Astrocyte of the hippocampus (primary cell): Measurements from ENCODE around the gene NUDT7.

Experiments used
- DNase-seq: peaks from one replicate; pipeline ENCODE4 v3.0.0; 2011; ENCODE audit warnings: low read depth, low spot score

NUDT7 gene

GRCh38 chr16:77777745-77778144, 55.4 kb downstream of the NUDT7 start:
- no peak for DNase-seq

GRCh38 chr16:77780378-77780837, 58.1 kb downstream of the NUDT7 start:
- peak; percentile 90 for DNase-seq

GRCh38 chr16:77781091-77781490, 58.8 kb downstream of the NUDT7 start:
- no peak for DNase-seq

GRCh38 chr16:77782694-77783093, 60.4 kb downstream of the NUDT7 start:
- no peak for DNase-seq

- DNase-seq: no peak
Observed at GRCh38 chr16:77784441-77785372, 62.4 kb downstream of the NUDT7 start.

GRCh38 chr16:77785373-77785764, 63.1 kb downstream of the NUDT7 start:
- no peak for DNase-seq

GRCh38 chr16:77786186-77786847, 64.0 kb downstream of the NUDT7 start:
- peak; percentile 23 for DNase-seq

- no peak for DNase-seq
Observed at GRCh38 chr16:77787452-77787851, 65.1 kb downstream of the NUDT7 start.

GRCh38 chr16:77788181-77789084, 66.1 kb downstream of the NUDT7 start, which contains the start of gene VAT1L:
TSS of gene VAT1L (plus strand) at chr16:77788564. CDS start at chr16:77788683, 119 bp downstream.
- peak; percentile 86 for DNase-seq

- peak; percentile 25 for DNase-seq
Observed at GRCh38 chr16:77789085-77790008, 67.0 kb downstream of the NUDT7 start.

- DNase-seq: no peak
Observed at GRCh38 chr16:77790009-77790372, 67.7 kb downstream of the NUDT7 start.

- no peak for DNase-seq
Observed at GRCh38 chr16:77790912-77791311, 68.6 kb downstream of the NUDT7 start.
